Smooth muscle cell (in vitro differentiated cells): ENCODE measurements around the gene ARL6IP4. TPM values are rescaled to one million over a fixed set of nuclear protein-coding genes. Genes with fewer than 3 reads are reported as not detected.

Experiments
- DNase-seq: peaks from one replicate; lab custom pipeline; 2025; ENCODE audit not compliant: unreplicated experiment; lab: John Stamatoyannopoulos, UW
- H2AFZ ChIP-seq: fragments of 200-600 bp; sonication (generic); 2 replicates; pipeline ENCODE4 v1.6.0; 2016; ENCODE audit warnings: antibody characterized with exemption, low read depth, mild to moderate bottlenecking
- H3F3A ChIP-seq: fragments of 200-600 bp; sonication (generic); 2 replicates; pipeline ENCODE4 v1.6.0; 2017; ENCODE audit warnings: antibody characterized with exemption, low read depth
- H3K27ac ChIP-seq: fragments of 200-600 bp; sonication (generic); 2 replicates; pipeline ENCODE4 v1.5.1; 2016; ENCODE audit warnings: low read depth, mild to moderate bottlenecking
- H3K27me3 ChIP-seq: fragments of 200-600 bp; sonication (generic); 2 replicates; pipeline ENCODE4 v1.6.1; 2016; ENCODE audit warnings: low read depth, mild to moderate bottlenecking
- H3K36me3 ChIP-seq: fragments of 200-600 bp; sonication (generic); 2 replicates; pipeline ENCODE4 v1.5.1; 2016; ENCODE audit warnings: low read depth
- H3K4me1 ChIP-seq: fragments of 200-600 bp; sonication (generic); 2 replicates; pipeline ENCODE4 v1.5.1; 2016; ENCODE audit warnings: low read depth
- H3K4me2 ChIP-seq: fragments of 200-600 bp; sonication (generic); 2 replicates; pipeline ENCODE4 v1.6.0; 2016; ENCODE audit warnings: mild to moderate bottlenecking
- H3K4me3 ChIP-seq: fragments of 200-600 bp; sonication (generic); 2 replicates; pipeline ENCODE4 v1.5.1; 2016; ENCODE audit warnings: mild to moderate bottlenecking
- H3K79me2 ChIP-seq: fragments of 200-600 bp; sonication (generic); 2 replicates; pipeline ENCODE4 v1.6.0; 2016; ENCODE audit warnings: low read depth, mild to moderate bottlenecking
- H3K9ac ChIP-seq: fragments of 200-600 bp; sonication (generic); 2 replicates; pipeline ENCODE4 v1.6.0; 2016; ENCODE audit warnings: low read depth
- H3K9me3 ChIP-seq: fragments of 200-600 bp; sonication (generic); replicated peaks from 2 replicates; pipeline ENCODE4 v1.5.1; 2016; ENCODE audit warnings: low read depth
- H4K20me1 ChIP-seq: fragments of 200-600 bp; sonication (generic); 2 replicates; pipeline ENCODE4 v1.6.0; 2016; ENCODE audit warnings: low read depth
- WGBS: methylation state at CpG from one replicate; pipeline ENCODE4 v1.1.7; 2016; ENCODE audit warnings: low lambda C conversion rate; 5-methylcytosine and 5-hydroxymethylcytosine counted together
- polyA plus RNA-seq: library from polyadenylated mRNA; unstranded; fragments of >200 nt; fragmentation: Nextera tagmentation; extraction: Ambion mirVana; gene quantifications from 2 replicates; pipeline ENCODE4 v1.2.1, GENCODE V29; 2016
- total RNA-seq: library from RNA; depleted of rRNA; stranded (reverse); fragments of >200 nt; gene quantifications from 2 replicates; pipeline ENCODE4 v1.2.3, GENCODE V29; 2014
- TF ChIP-seq, protein P1 (sequence below): fragments of 200-600 bp; sonication (generic); IDR thresholded peaks from 2 replicates; pipeline ENCODE4 v1.5.1; 2017; ENCODE audit warnings: borderline replicate concordance, mild to moderate bottlenecking, antibody characterized with exemption; ENCODE audit not compliant: insufficient read depth, poor library complexity, severe bottlenecking

ARL6IP4 gene
- total and polyA plus RNA-seq, 2 experiments from 2014 or later = 89.3 to 290 TPM

DNA sequence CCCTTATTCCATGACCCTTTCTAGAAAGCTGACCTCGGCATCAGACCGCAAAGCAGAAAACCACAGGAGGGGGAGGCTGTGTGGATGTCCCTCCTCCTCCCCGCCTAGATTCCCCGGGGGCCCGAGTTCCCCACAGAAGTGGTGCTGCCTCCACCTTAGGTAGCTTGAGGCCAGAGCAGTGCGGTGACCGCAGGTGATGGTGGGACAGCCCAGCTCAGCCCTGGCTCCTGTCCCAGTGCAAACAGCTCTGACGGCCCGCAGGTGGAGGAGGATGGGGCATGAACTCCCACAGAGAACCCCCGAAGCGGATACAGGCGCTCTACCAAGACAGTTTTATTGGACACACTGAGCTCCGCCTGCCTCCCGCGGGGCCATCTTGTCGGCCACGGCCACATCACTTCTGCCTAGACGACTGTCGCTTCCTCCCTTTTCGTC is 19.5 kb downstream of the ARL6IP4 start:
- H3K4me3 ChIP-seq = no peak overlapping the region

DNA sequence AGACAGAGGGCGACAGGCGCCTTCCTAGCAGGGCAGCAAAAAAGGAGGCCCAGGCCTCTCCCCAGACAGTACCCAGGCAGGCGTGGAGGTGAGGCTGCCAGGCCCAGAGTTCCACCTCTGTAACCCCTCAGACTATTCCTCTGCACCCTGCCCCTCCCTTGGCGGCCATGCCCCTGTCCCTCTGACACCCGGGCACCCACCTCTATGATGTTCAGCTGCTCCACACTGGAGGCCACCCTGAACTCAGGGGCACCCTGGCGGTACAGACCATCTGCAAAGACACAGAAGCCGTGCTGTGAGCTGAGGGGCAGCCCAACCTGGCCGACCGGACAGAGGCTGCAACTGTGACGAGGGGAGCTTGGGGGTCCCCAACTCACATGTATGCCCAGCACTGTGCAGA is 20.1 kb downstream of the ARL6IP4 start:
- Histone ChIP-seq H3K27ac (no peak overlapping the region), H3F3A (no peaks in the 10 kb centered on the region), H3K9ac (no peak overlapping the region), H3K4me3 (no peak overlapping the region), H3K4me2 (no peak overlapping the region), H3K9me3 (no peaks in the 10 kb centered on the region), H3K36me3 (no peaks in the 10 kb centered on the region), H3K27me3 (no peaks in the 10 kb centered on the region), H2AFZ (no peak overlapping the region), H3K4me1 (no peaks in the 10 kb centered on the region), H3K79me2 (no peaks in the 10 kb centered on the region), H4K20me1 (no peaks in the 10 kb centered on the region)
- TF ChIP-seq, protein P1, sequence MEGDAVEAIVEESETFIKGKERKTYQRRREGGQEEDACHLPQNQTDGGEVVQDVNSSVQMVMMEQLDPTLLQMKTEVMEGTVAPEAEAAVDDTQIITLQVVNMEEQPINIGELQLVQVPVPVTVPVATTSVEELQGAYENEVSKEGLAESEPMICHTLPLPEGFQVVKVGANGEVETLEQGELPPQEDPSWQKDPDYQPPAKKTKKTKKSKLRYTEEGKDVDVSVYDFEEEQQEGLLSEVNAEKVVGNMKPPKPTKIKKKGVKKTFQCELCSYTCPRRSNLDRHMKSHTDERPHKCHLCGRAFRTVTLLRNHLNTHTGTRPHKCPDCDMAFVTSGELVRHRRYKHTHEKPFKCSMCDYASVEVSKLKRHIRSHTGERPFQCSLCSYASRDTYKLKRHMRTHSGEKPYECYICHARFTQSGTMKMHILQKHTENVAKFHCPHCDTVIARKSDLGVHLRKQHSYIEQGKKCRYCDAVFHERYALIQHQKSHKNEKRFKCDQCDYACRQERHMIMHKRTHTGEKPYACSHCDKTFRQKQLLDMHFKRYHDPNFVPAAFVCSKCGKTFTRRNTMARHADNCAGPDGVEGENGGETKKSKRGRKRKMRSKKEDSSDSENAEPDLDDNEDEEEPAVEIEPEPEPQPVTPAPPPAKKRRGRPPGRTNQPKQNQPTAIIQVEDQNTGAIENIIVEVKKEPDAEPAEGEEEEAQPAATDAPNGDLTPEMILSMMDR = no peak
- WGBS = 95% methylated on average over 9 of the region's 10 CpGs
- DNase-seq = no peak

More for the DNA sequence above, 19.5 kb downstream of the ARL6IP4 start:
- Histone ChIP-seq H3K4me2 (no peak overlapping the region), H3K79me2 (no peaks in the 10 kb centered on the region), H3K36me3 (no peaks in the 10 kb centered on the region), H3F3A (no peaks in the 10 kb centered on the region), H2AFZ (no peak overlapping the region), H3K9me3 (no peaks in the 10 kb centered on the region), H3K27me3 (no peaks in the 10 kb centered on the region), H3K27ac (no peak overlapping the region), H3K9ac (no peak overlapping the region), H3K4me1 (no peaks in the 10 kb centered on the region), H4K20me1 (no peaks in the 10 kb centered on the region)
- WGBS = 94% methylated on average over 20 of the region's 20 CpGs
- TF ChIP-seq, protein P1 = no peak
- DNase-seq = no peak

DNA sequence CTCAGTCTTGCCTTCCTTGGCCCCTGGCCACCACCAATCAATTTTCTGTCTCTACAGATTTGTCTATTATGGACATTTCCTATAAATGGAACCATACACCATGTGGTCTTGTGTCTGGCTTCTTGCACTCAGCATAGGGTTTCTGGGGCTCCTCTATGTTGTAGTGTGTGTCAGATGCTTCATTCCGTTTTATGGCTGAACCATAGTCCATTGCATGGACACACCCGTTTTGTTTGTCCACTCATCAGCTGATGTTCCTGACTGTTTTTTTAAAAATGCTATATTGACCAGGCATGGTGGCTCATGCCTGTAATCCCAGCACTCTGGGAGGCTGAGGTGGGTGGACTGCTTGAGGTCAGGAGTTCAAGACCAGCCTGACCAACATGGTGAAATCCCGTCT is 21.0 kb downstream of the ARL6IP4 start:
- H4K20me1 ChIP-seq = no peaks in the 10 kb centered on the region
- H3K4me1 ChIP-seq = no peaks in the 10 kb centered on the region
- TF ChIP-seq, protein P1 = no peak
- H3K9ac ChIP-seq = no peak overlapping the region
- no peaks in the 10 kb centered on the region for H3K79me2 ChIP-seq
- WGBS = 92% methylated on average over 3 of the region's 3 CpGs
- no peaks in the 10 kb centered on the region for H3F3A ChIP-seq
- H3K4me2 ChIP-seq = no peak overlapping the region
- no peak overlapping the region for H3K4me3 ChIP-seq
- no peak overlapping the region for H3K27ac ChIP-seq
- H3K9me3 ChIP-seq = no peaks in the 10 kb centered on the region
- DNase-seq = no peak
- no peak overlapping the region for H2AFZ ChIP-seq
- H3K27me3 ChIP-seq = no peaks in the 10 kb centered on the region
- H3K36me3 ChIP-seq = no peaks in the 10 kb centered on the region

DNA sequence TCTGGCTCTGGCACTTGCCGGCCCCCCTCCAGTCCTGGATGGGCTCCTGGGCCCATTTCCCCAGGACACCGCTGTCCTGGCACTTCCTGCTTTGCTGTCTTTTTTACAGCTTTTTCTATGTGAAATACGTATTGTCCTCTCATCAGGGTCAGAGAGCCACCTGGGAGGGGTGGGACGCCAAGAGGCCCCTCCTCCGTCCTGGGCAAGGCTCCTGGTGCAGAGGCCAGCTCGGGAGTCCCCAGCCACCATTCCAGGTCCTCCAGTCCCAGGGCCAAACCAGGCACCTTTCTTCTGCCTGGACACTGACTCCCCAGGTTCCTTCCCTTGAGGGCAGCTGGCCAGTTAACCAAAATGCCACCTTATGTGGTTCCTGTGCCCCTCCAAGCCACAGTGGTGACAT is 22.8 kb downstream of the ARL6IP4 start:
- H3F3A ChIP-seq = no peaks in the 10 kb centered on the region
- H3K4me2 ChIP-seq = no peak overlapping the region
- no peak overlapping the region for H3K9ac ChIP-seq
- H2AFZ ChIP-seq = no peak overlapping the region
- no peaks in the 10 kb centered on the region for H3K9me3 ChIP-seq
- H4K20me1 ChIP-seq = no peaks in the 10 kb centered on the region
- DNase-seq = no peak
- TF ChIP-seq, protein P1 = no peak
- no peaks in the 10 kb centered on the region for H3K4me1 ChIP-seq
- H3K79me2 ChIP-seq = no peaks in the 10 kb centered on the region
- H3K36me3 ChIP-seq = no peaks in the 10 kb centered on the region
- H3K27me3 ChIP-seq = no peaks in the 10 kb centered on the region
- 92% methylated on average over 6 of the region's 6 CpGs for WGBS
- H3K27ac ChIP-seq = no peak overlapping the region
- no peak overlapping the region for H3K4me3 ChIP-seq
